Thyroid gland (tissue), 4 donors: ENCODE measurements around the gene MYD88. TPM values are rescaled to one million over a fixed set of nuclear protein-coding genes. Genes with fewer than 3 reads are reported as not detected.

Source experiments
- DNase-seq, 2 donors: peaks; one replicate each; pipeline ENCODE4 v3.0.0-alpha.2; 2019
- H3K27ac ChIP-seq, 3 donors: fragments of 200-600 bp; sonication (generic); 1 replicate in 2 of 3; 2 replicates in 1 of 3; pipeline ENCODE4 v1.5.1; 2016 to 2019; ENCODE audit warnings: mild to moderate bottlenecking in 1 of 3, moderate library complexity in 1 of 3
- H3K27me3 ChIP-seq: fragments of 200-600 bp; sonication (generic); one replicate; pipeline ENCODE4 v1.5.1; 2019
- H3K36me3 ChIP-seq, 2 donors: fragments of 200-600 bp; sonication (generic); one replicate each; pipeline ENCODE4 v1.5.1; 2016 to 2019
- H3K4me1 ChIP-seq, 2 donors: fragments of 200-600 bp; sonication (generic); one replicate each; pipeline ENCODE4 v1.5.1; 2017 to 2019
- H3K4me3 ChIP-seq, 3 donors: fragments of 200-600 bp; sonication (generic); replicated peaks in 1 of 3; 1 replicate in 2 of 3; 2 replicates in 1 of 3; pipeline ENCODE4 v1.5.1; 2016; ENCODE audit warnings: mild to moderate bottlenecking in 1 of 3
- H3K9me3 ChIP-seq: fragments of 200-600 bp; sonication (generic); one replicate; pipeline ENCODE4 v1.5.1; 2017
- CTCF ChIP-seq, 6 experiments: fragments of 200-600 bp in 3 of 6; fragments of 450-650 bp in 3 of 6; sonication (generic) in 3 of 6; IDR thresholded peaks; one replicate each; pipeline ENCODE4 v1.5.1; 2016 to 2019; ENCODE audit warnings: antibody characterized with exemption in 6 of 6, mild to moderate bottlenecking in 2 of 6, inconsistent platforms in 1 of 6, moderate library complexity in 1 of 6
- POLR2A ChIP-seq, 2 donors: fragments of 450-650 bp; IDR thresholded peaks; one replicate each; pipeline ENCODE4 v1.6.1; 2017; ENCODE audit warnings: antibody characterized with exemption in 2 of 2, mild to moderate bottlenecking in 2 of 2, moderate library complexity in 1 of 2
- WGBS, 2 donors: methylation state at CpG; one replicate each; pipeline ENCODE4 v1.1.5; 2017; 5-methylcytosine and 5-hydroxymethylcytosine counted together
- intact Hi-C: fragments of 100-400 bp; cut with DNase I; formaldehyde crosslinking; loops from one replicate; pipeline ENCODE4 v1.15.1; 2023
- total RNA-seq, 4 donors: library from RNA; depleted of rRNA; stranded (reverse); fragments of >200 nt; gene quantifications; one replicate each; pipeline ENCODE4 v1.2.3, GENCODE V29; 2016

Gene MYD88
- total RNA-seq, 4 donors from 2014 or later, result 18.0 to 23.8 (median 20.2) TPM

- H3K4me3 ChIP-seq, result no peak overlapping the region
- intact Hi-C loops, result no loop called here
- DNase-seq, result no peak
- WGBS, 2 donors, result 94 to 96% methylated on average over 2 of the region's 2 CpGs
- peaks cover 0 to 10% of the 10 kb centered on the region in 2 donors for H3K4me1 ChIP-seq
- H3K9me3 ChIP-seq, result no peaks in the 10 kb centered on the region
- H3K27me3 ChIP-seq, result no peaks in the 10 kb centered on the region
- no peaks in the 10 kb centered on the region for H3K36me3 ChIP-seq
- no peak overlapping the region for H3K27ac ChIP-seq
- TF ChIP-seq CTCF (IDR thresholded peaks at IDR 0.05) (no peak), POLR2A (IDR thresholded peaks at IDR 0.05) (no peak)
Measured at GRCh38 chr3:38152609-38153008, 14.1 kb downstream of the MYD88 start.

DNA sequence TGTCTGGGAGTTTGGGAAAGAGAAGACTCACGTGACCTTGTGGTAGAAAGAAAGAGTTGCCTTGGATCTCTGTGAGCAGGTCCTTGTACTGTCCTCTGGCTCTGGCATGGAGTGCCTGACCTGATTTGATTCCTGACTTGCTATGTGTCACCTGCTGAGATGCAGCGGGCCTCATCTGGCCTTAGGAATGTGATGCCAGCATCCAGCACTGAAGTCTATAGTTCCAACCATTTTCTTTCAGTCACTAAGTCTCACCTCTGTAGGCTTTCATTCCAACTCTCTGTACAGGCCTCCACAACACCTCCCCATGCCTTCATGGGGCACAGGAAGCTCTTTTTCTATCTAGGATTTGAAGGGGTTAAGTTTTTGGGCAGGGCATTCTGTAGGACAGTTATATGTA, 14.8 kb downstream of the MYD88 start:
- no peak overlapping the region for H3K27ac ChIP-seq
- WGBS, 2 donors, result 92 to 98% methylated on average over 2 of the region's 2 CpGs
- H3K9me3 ChIP-seq, result no peaks in the 10 kb centered on the region
- intact Hi-C loops, result no loop called here
- H3K36me3 ChIP-seq, result no peaks in the 10 kb centered on the region
- peaks cover 0 to 10% of the 10 kb centered on the region in 2 donors for H3K4me1 ChIP-seq
- DNase-seq, result no peak
- TF ChIP-seq POLR2A (IDR thresholded peaks at IDR 0.05) (no peak), CTCF (IDR thresholded peaks at IDR 0.05) (no peak)
- no peak overlapping the region for H3K4me3 ChIP-seq
- H3K27me3 ChIP-seq, result no peaks in the 10 kb centered on the region

DNA sequence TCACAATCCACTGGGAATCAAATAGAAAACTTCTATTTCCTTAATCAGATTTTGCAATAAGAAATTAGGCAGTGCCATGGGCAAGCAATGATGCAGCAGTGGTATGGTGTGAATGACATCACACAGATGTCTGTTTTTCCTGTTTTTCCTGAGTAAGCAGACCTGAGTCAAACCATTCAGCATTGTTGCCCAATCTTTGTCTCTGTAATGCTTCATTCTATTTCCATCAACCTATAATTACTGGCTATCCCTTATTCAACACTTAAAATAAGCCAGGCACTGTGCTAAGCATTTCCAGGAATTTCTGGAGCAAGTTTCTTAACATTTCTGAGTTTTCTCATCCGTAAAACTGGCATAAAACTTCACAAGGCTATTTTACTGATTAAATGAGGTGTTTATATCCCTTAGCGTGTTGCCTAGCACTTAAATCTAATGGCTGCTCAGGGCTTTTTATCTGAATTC, 15.6 kb downstream of the MYD88 start:
- WGBS, 2 donors, result 76 to 87% methylated on average over 2 of the region's 2 CpGs
- no peak overlapping the region for H3K27ac ChIP-seq
- H3K36me3 ChIP-seq, result no peaks in the 10 kb centered on the region
- H3K4me1 ChIP-seq, result peaks cover 0 to 10% of the 10 kb centered on the region in 2 donors
- no peak for DNase-seq
- no peak overlapping the region for H3K4me3 ChIP-seq
- no peak for TF ChIP-seq POLR2A (IDR thresholded peaks at IDR 0.05)
- TF ChIP-seq CTCF (IDR thresholded peaks at IDR 0.05), result no peak
- H3K27me3 ChIP-seq, result no peaks in the 10 kb centered on the region
- no peaks in the 10 kb centered on the region for H3K9me3 ChIP-seq
- intact Hi-C loops, result no loop called here

DNA sequence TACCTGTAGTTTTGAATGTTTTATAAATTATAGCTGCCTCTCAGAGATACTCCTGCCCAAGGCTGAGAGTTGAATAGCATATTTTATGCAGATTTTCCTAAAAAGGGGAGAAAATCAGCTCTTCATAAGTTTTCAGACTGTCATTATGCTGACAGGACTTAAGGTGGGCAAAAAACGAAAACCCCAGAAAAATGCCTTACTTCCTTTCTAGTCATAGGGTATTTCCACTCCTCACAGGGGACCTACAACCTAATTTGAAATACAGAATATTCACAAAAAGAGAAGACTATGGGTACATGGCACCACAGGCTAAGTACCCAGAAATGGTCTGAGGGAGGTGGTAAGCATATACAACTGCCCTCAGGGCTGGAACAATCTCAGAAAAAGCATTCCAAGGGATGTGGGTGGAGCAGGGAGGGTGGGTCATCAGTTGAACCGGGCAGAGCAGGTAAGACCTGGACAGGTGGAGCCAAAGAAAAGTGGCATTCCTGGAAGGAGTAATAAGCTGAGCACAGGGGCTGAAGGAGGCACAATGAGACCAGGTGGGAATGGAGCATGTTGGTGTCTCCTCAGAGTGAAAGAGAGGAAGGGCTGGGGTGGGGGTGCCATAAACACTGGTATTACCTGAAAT, 16.3 kb downstream of the MYD88 start:
- H3K27me3 ChIP-seq, result no peaks in the 10 kb centered on the region
- H3K4me3 ChIP-seq, result no peak overlapping the region
- H3K4me1 ChIP-seq, result peaks cover 0 to 10% of the 10 kb centered on the region in 2 donors
- WGBS, 2 donors, result 59 to 63% methylated on average over 2 of the region's 2 CpGs
- no peak for TF ChIP-seq POLR2A (IDR thresholded peaks at IDR 0.05)
- H3K9me3 ChIP-seq, result no peaks in the 10 kb centered on the region
- DNase-seq, result no peak
- H3K27ac ChIP-seq, result no peak overlapping the region
- intact Hi-C loops, result no loop called here
- no peaks in the 10 kb centered on the region for H3K36me3 ChIP-seq

DNA sequence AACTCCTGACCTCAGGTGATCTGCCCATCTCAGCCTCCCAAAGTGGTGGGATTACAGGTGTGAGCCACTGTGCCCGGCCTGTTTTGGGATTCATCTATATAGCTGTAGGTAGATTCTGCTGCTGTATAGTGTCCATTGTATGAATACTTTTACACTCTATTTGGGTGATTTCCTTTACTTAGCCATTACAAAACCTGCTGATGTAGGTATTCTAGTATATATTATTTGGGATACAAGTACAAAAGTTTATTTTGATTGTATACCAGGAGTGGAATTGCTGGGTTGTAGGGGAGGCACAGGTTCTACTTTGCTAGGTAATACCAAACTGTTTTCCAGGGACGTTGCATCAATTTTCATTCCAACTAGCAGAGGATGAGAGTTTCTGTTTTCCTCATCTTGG, 17.4 kb downstream of the MYD88 start:
- intact Hi-C loops, result no loop called here
- Histone ChIP-seq H3K36me3 (no peaks in the 10 kb centered on the region), H3K4me3 (no peak overlapping the region), H3K27ac (no peak overlapping the region), H3K27me3 (no peaks in the 10 kb centered on the region), H3K9me3 (no peaks in the 10 kb centered on the region), H3K4me1 (peaks cover 0 to 10% of the 10 kb centered on the region in 2 donors)
- 92 to 94% methylated on average over 2 of the region's 2 CpGs for WGBS, 2 donors
- TF ChIP-seq CTCF (IDR thresholded peaks at IDR 0.05) (no peak), POLR2A (IDR thresholded peaks at IDR 0.05) (no peak)
- DNase-seq, result no peak
